22Rv1 (cell line): ENCODE measurements around the gene KHK.
A peak's percentile ranks its signal among the peaks of the same experiment; 100 is the strongest.

ENCODE experiments used
- H3K27ac ChIP-seq: fragments of 450-650 bp; 2 replicates; pipeline ENCODE4 v1.5.1; 2017
- CTCF ChIP-seq: fragments of 450-650 bp; IDR thresholded peaks from 2 replicates; pipeline ENCODE4 v1.5.1; 2017; ENCODE audit warnings: mild to moderate bottlenecking
- ZFX ChIP-seq: fragments of 450-650 bp; IDR thresholded peaks from 2 replicates; pipeline ENCODE4 v1.6.1; 2017; ENCODE audit warnings: antibody characterized with exemption, borderline replicate concordance

The KHK gene

GRCh38 chr2:27053321-27053720 lies 33.3 kb upstream of the KHK start:
- TF ChIP-seq ZFX (no peak), CTCF (no peak)

DNA sequence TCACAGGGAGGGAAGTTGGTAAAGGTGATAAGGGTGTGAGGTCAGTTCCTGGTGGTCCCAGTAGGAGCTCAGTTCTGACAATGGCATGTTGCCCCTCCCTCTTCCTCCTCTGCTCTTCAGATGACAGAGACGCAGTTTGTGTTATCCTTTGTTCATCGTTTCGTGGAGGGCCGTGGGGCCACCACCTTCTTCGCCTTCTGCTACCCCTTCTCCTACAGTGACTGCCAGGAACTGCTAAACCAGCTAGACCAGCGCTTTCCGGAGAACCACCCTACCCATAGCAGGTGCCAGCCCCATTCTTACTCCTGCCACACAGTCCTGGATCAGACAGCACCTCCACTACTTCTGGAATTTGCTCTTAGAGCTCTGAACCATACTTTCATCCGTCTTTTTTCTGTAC lies 32.8 kb upstream of the KHK start:
- no peak for TF ChIP-seq CTCF
- TF ChIP-seq ZFX: no peak
- no peak overlapping the region for H3K27ac ChIP-seq

More at GRCh38 chr2:27053321-27053720, 33.3 kb upstream of the KHK start:
- H3K27ac ChIP-seq: no peak overlapping the region

- no peak overlapping the region for H3K27ac ChIP-seq
These were observed 31.9 kb upstream of the KHK start for GRCh38 chr2:27054721-27055120.

DNA sequence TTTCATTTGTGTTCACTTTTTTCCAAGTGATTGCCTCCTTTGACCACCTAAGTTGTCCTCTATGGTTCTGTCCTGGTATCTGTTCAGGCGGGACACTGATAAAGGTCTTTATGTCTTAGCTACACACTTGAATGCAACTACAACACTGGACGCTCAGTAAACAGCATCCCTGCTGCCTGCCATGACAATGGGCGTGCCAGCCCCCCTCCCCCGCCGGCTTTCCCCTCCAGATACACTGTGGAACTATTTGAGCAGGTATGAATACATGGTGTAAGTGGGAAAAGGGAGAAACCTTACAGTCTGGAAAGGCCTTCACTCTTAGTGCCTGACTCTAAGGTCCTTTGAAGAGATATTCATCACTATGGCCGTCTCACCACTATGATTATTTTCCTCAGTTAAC lies 29.4 kb upstream of the KHK start:
- no peak for TF ChIP-seq CTCF
- TF ChIP-seq ZFX: no peak

More at GRCh38 chr2:27054721-27055120, 31.9 kb upstream of the KHK start:
- TF ChIP-seq CTCF (no peak), ZFX (no peak)

DNA sequence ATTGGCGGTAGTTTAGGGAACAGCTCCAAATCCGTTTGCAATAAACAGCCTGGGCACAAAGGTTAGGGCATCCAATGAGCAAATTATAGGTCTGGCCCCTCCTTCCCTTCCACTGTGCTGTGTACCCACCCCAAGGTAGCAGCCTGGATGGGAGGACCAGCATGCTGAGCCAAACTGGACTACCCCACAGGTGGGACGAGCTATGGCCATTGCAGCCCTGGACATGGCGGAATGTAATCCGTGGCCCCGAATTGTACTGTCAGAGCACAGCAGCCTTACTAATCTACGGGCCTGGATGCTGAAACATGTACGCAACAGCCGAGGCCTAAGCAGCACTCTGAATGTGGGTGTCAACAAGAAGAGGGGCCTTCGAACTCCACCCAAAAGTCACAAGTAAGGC lies 28.4 kb upstream of the KHK start:
- 0 out of 2 replicates have a peak overlapping the region, but pooled peaks have one; percentile 20 for H3K27ac ChIP-seq
- no peak for TF ChIP-seq CTCF
- no peak for TF ChIP-seq ZFX

More for the DNA sequence above, 29.4 kb upstream of the KHK start:
- H3K27ac ChIP-seq: no peak overlapping the region

- peak overlapping the region; percentile 20; the same call in 1 of the 2 replicates for H3K27ac ChIP-seq
- TF ChIP-seq CTCF: no peak
- TF ChIP-seq ZFX: no peak
These were observed 27.3 kb upstream of the KHK start for GRCh38 chr2:27059141-27059820.

DNA sequence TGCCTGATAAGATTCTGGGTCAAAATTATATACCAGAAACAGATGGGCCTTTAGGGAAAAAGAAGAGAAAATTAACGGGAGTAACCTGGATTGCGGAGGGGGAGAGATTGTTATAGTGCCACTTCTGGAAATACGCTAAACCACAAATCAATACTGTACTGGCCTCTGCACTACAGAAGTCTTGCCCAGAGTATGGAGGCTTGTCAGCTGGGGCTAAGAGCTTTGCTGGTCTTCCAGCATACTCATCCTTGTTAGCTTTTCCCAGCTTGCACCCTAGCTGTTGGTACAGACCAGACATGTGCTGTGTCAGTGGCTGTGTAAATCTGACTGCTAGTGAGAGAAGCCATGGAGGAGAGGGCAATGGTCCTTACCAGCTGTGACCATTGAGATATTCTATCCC lies 26.2 kb upstream of the KHK start:
- TF ChIP-seq CTCF: no peak
- no peak for TF ChIP-seq ZFX
- H3K27ac ChIP-seq: no peak overlapping the region
